ENCODE measurements around the gene EEF1E1.
"Not testable (repeated sequence)": the region's sequence is repeated elsewhere in the genome, so short reads cannot be mapped to it uniquely, and the experiment has no call there.

Gene EEF1E1

GRCh38 chr6:8063761-8064637, 38.3 kb downstream of the EEF1E1 start, which contains the start of gene BLOC1S5:
Gene BLOC1S5, minus strand, starts transcription at chr6:8064389. Its CDS starts 13 bp downstream, at chr6:8064376.
- DNase-seq (ENCODE audit: low spot score) = peak; percentile 97

GRCh38 chr6:8061736-8062135, 40.6 kb downstream of the EEF1E1 start:
- no peak for DNase-seq (ENCODE audit: low spot score)

- DNase-seq (ENCODE audit: low spot score) = no peak
Observed at GRCh38 chr6:8060346-8060745, 42.0 kb downstream of the EEF1E1 start.

- DNase-seq (ENCODE audit: low spot score) = no peak
Observed at GRCh38 chr6:8059129-8059528, 43.2 kb downstream of the EEF1E1 start.

- DNase-seq (ENCODE audit: low spot score) = no peak
Observed at GRCh38 chr6:8057793-8058192, 44.6 kb downstream of the EEF1E1 start.

- DNase-seq (ENCODE audit: low spot score) = no peak
Observed at GRCh38 chr6:8057263-8057662, 45.1 kb downstream of the EEF1E1 start.

- DNase-seq (ENCODE audit: low spot score) = no peak
Observed at GRCh38 chr6:8054276-8054675, 48.1 kb downstream of the EEF1E1 start.

GRCh38 chr6:8047541-8048292, 54.6 kb downstream of the EEF1E1 start:
- no peak for DNase-seq (ENCODE audit: low spot score)

GRCh38 chr6:8045769-8046168, 56.6 kb downstream of the EEF1E1 start:
- DNase-seq (ENCODE audit: low spot score) = not testable (repeated sequence)

- DNase-seq (ENCODE audit: low spot score) = no peak
Observed at GRCh38 chr6:8043221-8043620, 59.1 kb downstream of the EEF1E1 start.

- no peak for DNase-seq (ENCODE audit: low spot score)
Observed at GRCh38 chr6:8041913-8042583, 60.3 kb downstream of the EEF1E1 start.

- DNase-seq (ENCODE audit: low spot score) = not testable (repeated sequence)
Observed at GRCh38 chr6:8034107-8034506, 68.2 kb downstream of the EEF1E1 start.

GRCh38 chr6:8030920-8031319, 71.4 kb downstream of the EEF1E1 start:
- no peak for DNase-seq (ENCODE audit: low spot score)
